Transverse colon (tissue), 4 donors: ENCODE data around the gene SMARCAL1. TPM values are rescaled to one million over a fixed set of nuclear protein-coding genes. Genes with fewer than 3 reads are reported as not detected.

Experiments used
- DNase-seq: peaks from one replicate; pipeline ENCODE4 v3.0.0-alpha.2; 2019
- H3K27ac ChIP-seq, 4 donors: fragments of 200-600 bp; sonication (generic); 2 replicates each; pipeline ENCODE4 v1.5.1; 2016 to 2018; ENCODE audit warnings: inconsistent platforms in 4 of 4
- H3K27me3 ChIP-seq: fragments of 200-600 bp; sonication (generic); 2 replicates; pipeline ENCODE4 v1.5.1; 2017; ENCODE audit warnings: inconsistent platforms
- H3K36me3 ChIP-seq, 4 donors: fragments of 200-600 bp; sonication (generic); 2 replicates each; pipeline ENCODE4 v1.5.1; 2017 to 2019; ENCODE audit warnings: inconsistent platforms in 4 of 4
- H3K4me1 ChIP-seq, 4 donors: fragments of 200-600 bp; sonication (generic); 2 replicates each; pipeline ENCODE4 v1.5.1; 2017 to 2020; ENCODE audit warnings: inconsistent platforms in 4 of 4
- H3K4me3 ChIP-seq, 4 donors: fragments of 200-600 bp; sonication (generic); 1 replicate in 1 of 4; 2 replicates in 3 of 4; pipeline versions ENCODE4 v1.5.1 to v1.6.1; 2017 to 2019; ENCODE audit warnings: inconsistent platforms in 4 of 4
- H3K9me3 ChIP-seq, 2 donors: fragments of 200-600 bp; sonication (generic); 2 replicates each; pipeline ENCODE4 v1.5.1; 2017 to 2019; ENCODE audit warnings: inconsistent platforms in 2 of 2
- CTCF ChIP-seq, 5 experiments: fragments of 200-600 bp in 3 of 5; fragments of 450-650 bp in 2 of 5; sonication (generic) in 3 of 5; IDR thresholded peaks; 1 replicate in 2 of 5; 2 replicates in 3 of 5; pipeline ENCODE4 v1.5.1; 2016 to 2017; ENCODE audit warnings: antibody characterized with exemption in 5 of 5, inconsistent platforms in 3 of 5, mild to moderate bottlenecking in 2 of 5, moderate library complexity in 1 of 5
- EP300 ChIP-seq: sonication (generic); formaldehyde crosslinking; IDR thresholded peaks from one replicate; pipeline ENCODE4 v1.6.1; 2017; ENCODE audit warnings: antibody characterized with exemption, low read depth
- POLR2A ChIP-seq: fragments of 450-650 bp; IDR thresholded peaks from one replicate; pipeline ENCODE4 v1.6.1; 2016; ENCODE audit warnings: antibody characterized with exemption, mild to moderate bottlenecking, moderate library complexity
- POLR2AphosphoS5 ChIP-seq, 3 donors: sonication (generic); formaldehyde crosslinking; IDR thresholded peaks; one replicate each; pipeline ENCODE4 v1.6.1; 2016; ENCODE audit warnings: antibody characterized with exemption in 3 of 3
- WGBS, 2 donors: methylation state at CpG; one replicate each; pipeline ENCODE4 v1.1.5; 2018; ENCODE audit warnings: low coverage in 1 of 2; 5-methylcytosine and 5-hydroxymethylcytosine counted together
- in situ Hi-C, 4 donors: fragments of 200-750 bp; cut with MboI; loops; one replicate each; pipeline versions ENCODE4 v1.15.0 to v1.15.1; 2017; ENCODE audit warnings: low sequenced_read_pairs in 3 of 4, low pct_ligation_motif_present in 1 of 4, low pct_unique_long_range_greater_than_20kb in 1 of 4
- intact Hi-C: fragments of 100-400 bp; cut with DNase I; formaldehyde crosslinking; loops from one replicate; pipeline ENCODE4 v1.15.1; 2023; ENCODE audit warnings: low total_unique reads
- total RNA-seq, 4 donors: library from RNA; depleted of rRNA; stranded (reverse); fragments of >200 nt; gene quantifications; one replicate each; pipeline ENCODE4 v1.1.0, GENCODE V29; 2016

Gene SMARCAL1
- total RNA-seq, 4 donors from 2014 or later, result 16.9 to 32.2 (median 23.6) TPM

DNA sequence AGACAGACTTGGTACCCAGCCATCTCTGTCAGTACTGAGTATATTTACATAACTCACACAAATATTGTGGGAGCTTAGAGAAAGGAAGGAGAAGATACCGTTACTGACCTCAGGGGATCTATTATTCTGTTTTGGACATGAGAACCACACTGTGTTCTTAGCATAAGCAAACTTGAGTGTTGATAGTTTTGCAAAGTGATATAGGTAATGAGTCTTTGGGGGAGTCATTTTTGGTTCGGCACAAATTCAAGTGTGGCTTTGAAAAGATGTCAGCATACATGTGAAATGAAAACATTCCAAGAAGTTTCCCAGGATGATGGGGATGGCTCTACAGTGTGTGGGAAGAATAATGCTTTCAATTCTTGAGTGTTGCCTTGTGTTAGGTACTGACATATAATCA lies 24.1 kb downstream of the SMARCAL1 start:
- no peaks in the 10 kb centered on the region for H3K4me1 ChIP-seq
- H3K4me3 ChIP-seq, result no peak overlapping the region
- TF ChIP-seq POLR2A (no peak), CTCF (IDR thresholded peaks at IDR 0.05) (no peak), POLR2AphosphoS5 (IDR thresholded peaks at IDR 0.05) (no peak), EP300 (no peak)
- peaks cover 0 to 55% (median 21%) of the 10 kb centered on the region in 4 donors for H3K36me3 ChIP-seq
- intact Hi-C loops (no loop called here), in situ Hi-C loops (no loop called here)
- no peaks in the 10 kb centered on the region for H3K9me3 ChIP-seq
- no peaks in the 10 kb centered on the region for H3K27me3 ChIP-seq
- DNase-seq, result no peak
- WGBS, 2 donors, result 75 to 88% methylated on average over 2 of the region's 2 CpGs
- no peak overlapping the region for H3K27ac ChIP-seq

GRCh38 chr2:216441308-216442010 lies 29.2 kb downstream of the SMARCAL1 start:
- peaks cover 0 to 19% (median 9%) of the 10 kb centered on the region in 4 donors for H3K36me3 ChIP-seq
- in situ Hi-C loops, result no loop called here
- WGBS, 2 donors, result 93 to 98% methylated on average over 3 of the region's 3 CpGs

GRCh38 chr2:216445501-216445900 lies 33.2 kb downstream of the SMARCAL1 start:
- Histone ChIP-seq H3K4me1 (peaks cover 0 to 7% (median 0%) of the 10 kb centered on the region in 4 donors), H3K27ac (no peak overlapping the region), H3K4me3 (no peak overlapping the region), H3K27me3 (no peaks in the 10 kb centered on the region), H3K9me3 (no peaks in the 10 kb centered on the region), H3K36me3 (peaks cover 0 to 46% (median 16%) of the 10 kb centered on the region in 4 donors)
- DNase-seq, result no peak
- WGBS, 2 donors, result 70 to 76% methylated on average over 5 of the region's 5 CpGs
- intact Hi-C loops, result no loop called here
- TF ChIP-seq POLR2AphosphoS5 (IDR thresholded peaks at IDR 0.05), result no peak
- TF ChIP-seq CTCF (IDR thresholded peaks at IDR 0.05), result no peak
- TF ChIP-seq EP300, result no peak
- TF ChIP-seq POLR2A, result no peak
- in situ Hi-C loops, result no loop called here

More at GRCh38 chr2:216441308-216442010, 29.2 kb downstream of the SMARCAL1 start:
- Histone ChIP-seq H3K9me3 (no peaks in the 10 kb centered on the region), H3K4me3 (no peak overlapping the region), H3K27ac (no peak overlapping the region), H3K27me3 (no peaks in the 10 kb centered on the region), H3K4me1 (peaks cover 0 to 7% (median 0%) of the 10 kb centered on the region in 4 donors)
- DNase-seq, result no peak
- TF ChIP-seq POLR2A, result no peak
- TF ChIP-seq CTCF (IDR thresholded peaks at IDR 0.05), result no peak
- no peak for TF ChIP-seq EP300
- no peak for TF ChIP-seq POLR2AphosphoS5 (IDR thresholded peaks at IDR 0.05)
- intact Hi-C loops, result no loop called here

DNA sequence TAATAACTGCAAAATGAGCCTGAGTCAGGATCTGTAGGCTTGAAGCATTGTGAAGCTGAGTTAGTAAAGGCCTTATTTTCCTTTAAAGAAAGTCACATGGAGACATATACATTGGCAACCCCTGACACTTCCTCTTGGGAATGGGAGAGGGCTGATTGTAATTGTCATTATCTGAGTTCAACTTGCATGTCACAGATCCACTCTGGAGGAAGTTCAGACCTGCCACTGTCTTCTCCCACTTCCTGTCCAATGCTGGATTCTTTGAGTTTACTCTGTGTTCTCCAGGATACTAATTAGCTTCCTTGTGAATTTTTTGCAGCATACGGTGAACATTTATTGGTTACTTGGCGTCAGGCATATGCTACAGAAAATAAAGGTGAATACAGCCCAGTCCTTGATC lies 34.1 kb downstream of the SMARCAL1 start:
- DNase-seq, result no peak
- Histone ChIP-seq H3K4me3 (no peak overlapping the region), H3K9me3 (no peaks in the 10 kb centered on the region), H3K4me1 (peaks cover 0 to 7% (median 0%) of the 10 kb centered on the region in 4 donors), H3K36me3 (peaks cover 0 to 54% (median 19%) of the 10 kb centered on the region in 4 donors), H3K27ac (no peak overlapping the region), H3K27me3 (no peaks in the 10 kb centered on the region)
- WGBS, 2 donors, result 94% methylated on average over 2 of the region's 2 CpGs; no CpG with 5 or more reads in 1 of the 2 donors
- intact Hi-C loops (no loop called here), in situ Hi-C loops (no loop called here)
- TF ChIP-seq POLR2AphosphoS5 (IDR thresholded peaks at IDR 0.05) (no peak), POLR2A (no peak), EP300 (no peak), CTCF (IDR thresholded peaks at IDR 0.05) (no peak)
